Measurements from ENCODE around the gene OR51G1.

DNA sequence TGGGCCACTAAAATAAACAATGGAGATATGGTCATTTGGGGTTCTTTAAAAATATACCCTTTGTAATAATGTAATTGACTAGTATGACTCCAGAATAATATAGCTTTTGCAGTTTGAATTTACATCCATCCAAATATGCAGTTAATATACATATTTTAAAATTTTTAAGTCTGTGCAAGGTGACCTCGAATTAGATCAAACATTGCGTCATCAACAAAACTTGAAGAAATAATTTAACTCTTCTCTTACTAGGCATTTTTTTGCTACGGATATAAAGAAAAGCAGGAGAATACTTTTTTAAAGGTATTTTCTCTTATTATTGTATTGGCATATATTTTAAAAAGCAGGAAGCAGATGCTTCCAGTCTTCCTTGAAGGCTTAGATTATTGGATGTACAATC lies 12.6 kb upstream of the OR51G1 start:
- no peak for TF ChIP-seq CTCF (IDR thresholded peaks at IDR 0.05)
- TF ChIP-seq POLR2A (IDR thresholded peaks at IDR 0.05) = no peak
- TF ChIP-seq EP300 (IDR thresholded peaks at IDR 0.05) = no peak
